Measurements from ENCODE around the gene LEF1. TPM values are rescaled to one million over a fixed set of nuclear protein-coding genes. Genes with fewer than 3 reads are reported as not detected.

LEF1 gene
- total and polyA plus RNA-seq, 2 donors (not counting 1 experiment from before 2014, with no cell fraction given) = 2.4 to 5.1 TPM

GRCh38 chr4:108172753-108173598 is 4.2 kb upstream of the LEF1 start:
- Histone ChIP-seq H2AFZ (ENCODE audit: insufficient read depth, low read depth, low read length, poor library complexity, severe bottlenecking) (peak overlapping the region; percentile 87), H4K20me1 (ENCODE audit: control insufficient read depth, insufficient read depth, low read length, poor library complexity, severe bottlenecking) (no peaks in the 10 kb centered on the region), H3K4me2 (replicated peaks; ENCODE audit: low read depth, low read length, poor library complexity, severe bottlenecking) (peak overlapping the region; percentile 80), H3K27me3 (replicated peaks in 1 of 4; ENCODE audit: control extremely low read depth in 1 of 4, control insufficient read depth in 3 of 4, insufficient read depth in 4 of 4, low read length in 3 of 4) (peaks cover 0 to 56% (median 38%) of the 10 kb centered on the region in 4 experiments), H3K4me3 (ENCODE audit: control extremely low read depth in 1 of 5, extremely low read depth in 1 of 5, insufficient read depth in 1 of 5, low read depth in 2 of 5, low read length in 4 of 5) (peak overlapping the region; percentile 45 to 55 (median 52)), H3K36me3 (replicated peaks in 1 of 2; ENCODE audit: control extremely low read depth in 1 of 2, control insufficient read depth in 1 of 2, extremely low read depth in 1 of 2, insufficient read depth in 2 of 2, low read length in 1 of 2) (no peaks in the 10 kb centered on the region), H3K4me1 (ENCODE audit: control insufficient read depth in 2 of 2, insufficient read depth in 2 of 2, low read length in 2 of 2) (peaks cover 32 to 33% of the 10 kb centered on the region in 2 donors), H3K9me3 (ENCODE audit: control extremely low read depth in 1 of 3, control insufficient read depth in 2 of 3, insufficient read depth in 1 of 3, low read length in 2 of 3) (peaks cover 0 to 12% (median 0%) of the 10 kb centered on the region in 3 donors), H3K27ac (ENCODE audit: low read length in 2 of 2) (no peak overlapping the region), H3K79me2 (ENCODE audit: control insufficient read depth, insufficient read depth, low read length) (no peaks in the 10 kb centered on the region), H3K9ac (ENCODE audit: low read length) (peak overlapping the region; percentile 59)
- H3K27me3 Mint-ChIP-seq = peaks cover 70% of the 10 kb centered on the region
- CTCF ChIA-PET = no interaction called here
- TF ChIP-seq EZH2 (IDR thresholded peaks at IDR 0.05; ENCODE audit: borderline replicate concordance, insufficient read depth, low read depth, low read length, poor library complexity, severe bottlenecking) (no peak), CTCF (IDR thresholded peaks at IDR 0.05) (no peak)
- no peak overlapping the region for H3K27ac Mint-ChIP-seq
- no peaks in the 10 kb centered on the region for H3K9me3 Mint-ChIP-seq (ENCODE audit: insufficient read depth)
- intact Hi-C loops (cut with micrococcal nuclease) = no loop called here
- under 1% methylated on average over 75 of the region's 77 CpGs for WGBS (ENCODE audit: insufficient coverage)
- POLR2A ChIA-PET = no interaction called here
- H3K4me3 Mint-ChIP-seq = peak overlapping the region; percentile 87
- DNase-seq (peak; percentile 58), ATAC-seq (ENCODE audit: low read depth) (peak; percentile 42)
- peaks cover 31% of the 10 kb centered on the region for H3K4me1 Mint-ChIP-seq

- CTCF ChIA-PET = no interaction called here
- Histone ChIP-seq H3K27ac (ENCODE audit: low read length in 2 of 2) (no peak overlapping the region), H3K27me3 (replicated peaks in 1 of 4; ENCODE audit: control extremely low read depth in 1 of 4, control insufficient read depth in 3 of 4, insufficient read depth in 4 of 4, low read length in 3 of 4) (peaks cover 0 to 60% (median 39%) of the 10 kb centered on the region in 4 experiments), H3K4me1 (ENCODE audit: control insufficient read depth in 2 of 2, insufficient read depth in 2 of 2, low read length in 2 of 2) (peaks cover 34 to 36% of the 10 kb centered on the region in 2 donors), H4K20me1 (ENCODE audit: control insufficient read depth, insufficient read depth, low read length, poor library complexity, severe bottlenecking) (no peaks in the 10 kb centered on the region), H3K4me2 (replicated peaks; ENCODE audit: low read depth, low read length, poor library complexity, severe bottlenecking) (peak overlapping the region; percentile 80), H3K9ac (ENCODE audit: low read length) (peak overlapping the region; percentile 59), H3K79me2 (ENCODE audit: control insufficient read depth, insufficient read depth, low read length) (no peaks in the 10 kb centered on the region), H3K9me3 (ENCODE audit: control extremely low read depth in 1 of 3, control insufficient read depth in 2 of 3, insufficient read depth in 1 of 3, low read length in 2 of 3) (peaks cover 0 to 12% (median 0%) of the 10 kb centered on the region in 3 donors), H2AFZ (ENCODE audit: insufficient read depth, low read depth, low read length, poor library complexity, severe bottlenecking) (peak overlapping the region; percentile 87), H3K36me3 (replicated peaks in 1 of 2; ENCODE audit: control extremely low read depth in 1 of 2, control insufficient read depth in 1 of 2, extremely low read depth in 1 of 2, insufficient read depth in 2 of 2, low read length in 1 of 2) (no peaks in the 10 kb centered on the region), H3K4me3 (ENCODE audit: control extremely low read depth in 1 of 5, extremely low read depth in 1 of 5, insufficient read depth in 1 of 5, low read depth in 2 of 5, low read length in 4 of 5) (peak overlapping the region; percentile 45 to 55 (median 55))
- Mint-ChIP-seq H3K9me3 (ENCODE audit: insufficient read depth) (no peaks in the 10 kb centered on the region), H3K4me1 (peaks cover 35% of the 10 kb centered on the region), H3K27ac (no peak overlapping the region), H3K4me3 (peak overlapping the region; percentile 73), H3K27me3 (peaks cover 69% of the 10 kb centered on the region)
- ATAC-seq (ENCODE audit: low read depth) (peak; percentile 40), DNase-seq (peak; percentile 41)
- WGBS (ENCODE audit: insufficient coverage) = under 1% methylated on average over 29 of the region's 43 CpGs
- POLR2A ChIA-PET = no interaction called here
- intact Hi-C loops (cut with micrococcal nuclease) = no loop called here
- TF ChIP-seq EZH2 (IDR thresholded peaks at IDR 0.05; ENCODE audit: borderline replicate concordance, insufficient read depth, low read depth, low read length, poor library complexity, severe bottlenecking) = no peak
- TF ChIP-seq CTCF (IDR thresholded peaks at IDR 0.05) = no peak
Measured at GRCh38 chr4:108172231-108172752, 3.6 kb upstream of the LEF1 start.

Data from B cell (primary cell).